Fibroblast of skin of left quadriceps (primary cell): ENCODE measurements around the gene AKAP6.

Experiments used
- DNase-seq, 2 experiments: peaks; one replicate each; pipeline ENCODE4 v3.0.0-alpha.2; 2013; ENCODE audit warnings: low read depth in 2 of 2

The AKAP6 gene

DNA sequence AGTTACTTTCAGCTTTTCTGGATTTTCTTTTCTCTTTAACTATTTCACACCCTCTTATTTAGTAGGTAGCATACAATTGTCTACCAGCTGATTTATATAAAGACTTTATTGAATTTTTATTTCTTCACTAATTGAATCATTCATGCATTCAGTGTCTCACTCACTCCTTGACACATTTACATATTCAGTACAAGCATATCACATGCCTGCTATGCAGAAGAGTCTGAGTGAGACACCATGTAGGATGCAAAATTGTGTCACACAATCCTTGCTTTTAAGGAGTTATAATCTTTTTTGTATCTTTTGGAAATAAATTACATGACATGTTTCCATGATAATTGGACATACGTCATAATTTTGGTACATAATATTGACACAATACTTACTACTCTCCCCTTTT, 83.0 kb downstream of the AKAP6 start:
- DNase-seq = no peak

- no peak for DNase-seq
These were observed 83.4 kb downstream of the AKAP6 start for GRCh38 chr14:32412532-32412931.

DNA sequence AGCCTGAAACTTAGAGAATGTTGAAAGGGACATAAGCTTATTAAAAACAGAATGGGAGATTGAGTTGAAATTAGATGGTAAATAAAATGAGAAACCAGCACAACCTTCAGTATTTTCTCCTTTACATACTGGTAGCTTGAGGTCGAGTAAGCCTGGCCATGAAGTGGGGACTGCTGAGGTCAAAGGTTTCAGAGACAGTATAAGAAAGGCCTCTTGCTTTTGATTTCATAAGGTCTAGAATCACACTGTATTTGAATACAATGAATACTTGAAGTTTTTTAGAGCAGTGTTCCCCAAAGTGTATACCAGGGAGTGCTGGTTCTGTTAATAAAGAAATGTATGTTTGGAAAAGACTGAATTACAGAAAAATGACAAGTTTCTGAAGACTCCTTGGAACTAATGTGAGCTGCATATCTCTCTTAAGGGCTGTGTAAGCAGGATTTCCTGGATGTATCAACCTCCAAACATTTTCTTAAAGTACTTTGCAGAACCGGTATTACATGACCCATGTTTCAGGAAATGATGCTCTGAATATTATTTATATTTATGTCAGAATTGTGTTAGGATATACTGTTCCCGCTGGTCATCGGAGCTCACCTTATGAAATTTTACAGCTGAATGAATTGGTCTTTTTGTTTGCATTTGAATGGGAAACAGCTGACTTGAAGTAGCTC, 85.0 kb downstream of the AKAP6 start:
- DNase-seq = no peak

DNA sequence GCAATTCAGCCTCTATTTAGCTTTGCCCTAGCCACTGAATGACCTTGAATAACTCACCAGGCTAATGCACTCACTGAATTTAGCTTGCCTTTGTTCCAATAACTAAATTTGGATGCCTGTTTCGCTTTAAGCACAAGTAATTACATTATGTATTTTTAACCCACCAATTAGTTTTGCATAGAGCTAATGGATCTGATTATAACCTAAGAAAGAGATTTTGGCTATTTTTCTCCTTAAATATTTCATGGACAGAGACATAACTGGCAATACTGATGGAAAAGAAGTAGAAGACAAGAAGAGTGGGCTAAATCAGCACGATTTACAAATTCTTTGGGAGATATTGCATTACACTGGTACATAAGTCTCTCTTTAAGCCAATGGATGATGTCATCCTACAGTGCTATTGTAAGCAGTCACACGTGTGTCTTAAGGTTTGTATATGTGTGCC, 85.7 kb downstream of the AKAP6 start:
- no peak for DNase-seq

DNA sequence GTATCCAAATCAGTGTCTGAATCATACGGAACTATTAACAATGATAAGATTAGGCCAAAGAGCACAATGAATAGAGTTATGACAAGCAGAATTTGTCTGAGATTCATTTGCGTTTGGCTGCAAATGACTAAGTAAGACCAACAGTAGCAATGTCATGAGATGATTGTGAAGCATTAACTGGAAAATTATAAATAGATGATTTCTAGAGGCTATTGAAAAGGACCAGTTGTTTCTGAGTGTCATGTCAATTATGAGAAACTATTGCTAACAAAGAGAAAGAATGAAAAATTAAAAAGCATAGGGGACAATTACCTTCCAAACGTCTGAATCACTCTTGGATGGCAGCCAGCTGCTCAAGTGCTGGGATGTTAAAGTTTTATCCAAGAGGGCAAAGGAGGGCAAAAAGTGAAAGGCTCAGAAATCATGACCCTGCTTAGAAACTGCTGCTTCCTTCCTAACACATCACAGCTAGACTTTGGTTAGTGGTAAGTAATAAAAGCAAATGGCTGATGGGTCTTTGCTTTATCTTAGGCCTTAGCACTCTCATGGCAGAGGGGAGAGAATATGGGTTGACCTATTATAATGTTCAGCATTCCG, 89.0 kb downstream of the AKAP6 start:
- no peak for DNase-seq

GRCh38 chr14:32419429-32419828, 90.3 kb downstream of the AKAP6 start:
- no peak for DNase-seq

DNA sequence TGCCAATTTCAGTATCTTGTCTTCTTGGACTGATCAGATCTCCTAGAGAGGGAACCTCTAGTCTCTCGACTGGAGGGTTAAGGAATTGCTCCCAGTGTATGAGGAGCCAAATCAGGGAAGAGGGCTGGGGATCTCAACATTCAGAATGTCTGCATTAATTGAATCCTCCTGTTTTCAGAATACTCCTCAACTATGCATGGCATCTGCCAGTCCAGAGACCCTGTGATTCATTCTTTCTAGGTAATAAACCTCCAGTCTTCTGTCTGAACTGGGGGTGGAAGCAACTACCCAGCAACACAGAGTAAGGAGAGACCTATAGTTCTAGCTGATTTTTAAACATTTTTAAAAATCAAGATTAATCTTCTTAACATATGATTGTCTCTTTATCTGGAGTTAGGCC, 92.7 kb downstream of the AKAP6 start:
- DNase-seq = peak in 1 of 2 experiments; percentile 27

- DNase-seq = no peak
These were observed 93.3 kb downstream of the AKAP6 start for GRCh38 chr14:32422440-32422839.

DNA sequence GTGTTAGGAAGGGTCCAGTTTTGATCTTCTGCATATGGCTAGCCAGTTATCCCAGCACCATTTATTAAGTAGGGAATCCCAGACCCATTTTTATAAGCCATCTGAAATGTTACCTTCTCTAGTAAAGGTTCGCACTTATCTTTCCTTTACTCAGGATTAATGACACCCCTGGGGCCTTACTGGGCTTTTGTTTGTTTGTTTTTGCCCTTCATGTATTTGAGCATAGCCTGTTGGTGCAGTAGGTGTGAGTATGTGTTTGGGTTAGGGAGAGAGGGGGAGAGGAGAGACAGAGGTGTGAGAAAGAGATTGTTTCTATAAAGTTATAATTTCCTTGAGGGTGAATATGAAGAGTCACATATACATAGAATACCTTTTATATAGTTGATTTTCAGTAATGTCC, 96.9 kb downstream of the AKAP6 start:
- no peak for DNase-seq

DNA sequence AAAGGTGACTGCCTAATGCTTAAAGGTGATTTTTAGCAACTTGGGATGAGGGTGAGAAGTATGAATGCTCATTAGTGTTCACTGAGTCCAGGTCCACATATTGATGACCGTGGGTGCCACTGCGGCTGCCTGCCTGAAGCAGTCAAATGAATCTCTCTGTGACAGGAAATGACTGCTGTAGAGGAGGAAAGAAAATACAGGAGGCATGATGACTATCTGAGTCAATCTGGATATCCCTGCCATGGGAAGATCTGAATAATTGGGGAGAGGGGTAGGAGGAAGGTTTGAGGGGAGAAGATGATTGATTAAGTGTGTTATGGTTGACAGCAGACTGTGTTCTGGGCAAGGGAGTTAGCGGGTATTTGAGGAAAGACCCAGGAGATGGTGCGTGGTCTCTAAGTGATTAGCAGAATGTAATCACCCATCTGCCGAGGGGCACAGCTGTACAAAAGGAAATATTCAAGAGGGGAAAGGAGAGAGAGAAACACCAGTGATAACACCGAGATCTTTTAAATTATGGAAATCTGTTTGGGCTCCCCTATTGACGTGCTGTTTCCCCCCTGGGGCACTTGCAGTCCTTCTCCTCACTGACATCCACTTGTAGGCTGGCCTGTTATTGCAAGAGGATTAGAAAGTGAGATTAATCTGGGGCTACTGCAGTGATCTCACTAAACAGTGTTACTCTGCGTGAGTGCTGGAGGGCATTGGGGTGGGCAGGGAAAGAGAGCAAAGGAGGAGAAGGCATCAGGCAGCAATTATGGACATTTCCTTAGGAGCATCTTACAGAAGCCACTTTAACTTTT, 97.7 kb downstream of the AKAP6 start:
- no peak for DNase-seq

DNA sequence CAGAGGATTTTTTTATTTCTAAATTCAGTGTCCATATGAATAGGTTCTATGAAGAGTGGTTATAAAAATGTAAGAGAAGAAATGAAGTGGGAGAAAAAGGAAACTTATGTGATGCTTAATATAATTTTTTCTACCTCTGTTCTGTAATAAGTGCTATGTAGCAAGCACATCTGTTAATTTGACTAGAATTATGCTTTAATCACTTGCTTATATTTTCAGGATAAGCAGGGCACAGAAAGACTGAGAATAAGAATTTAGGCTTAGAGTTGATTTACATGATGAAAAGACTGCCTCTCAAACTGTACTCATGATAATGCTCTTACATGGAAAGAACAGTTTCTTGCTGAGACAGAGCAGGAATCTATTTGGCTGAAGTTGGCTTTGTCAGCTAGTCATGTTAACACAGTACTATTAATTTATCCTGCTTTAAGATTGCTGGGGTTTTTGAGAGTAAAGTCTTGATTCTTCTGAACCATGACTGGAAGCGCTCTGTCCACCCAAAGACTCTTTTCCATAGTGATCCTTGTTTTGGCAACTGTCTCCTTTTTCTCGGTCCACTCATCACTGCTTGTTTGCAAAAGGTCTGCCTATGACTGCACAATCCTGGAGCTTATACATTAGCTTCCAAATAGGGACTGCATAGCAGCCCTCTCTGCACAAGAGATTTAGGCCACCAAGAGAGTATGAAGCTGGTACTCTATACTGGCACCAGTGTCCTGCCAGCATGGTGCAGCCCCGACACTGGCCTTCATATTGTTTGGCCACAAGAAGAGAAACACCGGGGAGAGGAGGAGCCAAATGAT, 98.8 kb downstream of the AKAP6 start:
- DNase-seq = no peak

DNA sequence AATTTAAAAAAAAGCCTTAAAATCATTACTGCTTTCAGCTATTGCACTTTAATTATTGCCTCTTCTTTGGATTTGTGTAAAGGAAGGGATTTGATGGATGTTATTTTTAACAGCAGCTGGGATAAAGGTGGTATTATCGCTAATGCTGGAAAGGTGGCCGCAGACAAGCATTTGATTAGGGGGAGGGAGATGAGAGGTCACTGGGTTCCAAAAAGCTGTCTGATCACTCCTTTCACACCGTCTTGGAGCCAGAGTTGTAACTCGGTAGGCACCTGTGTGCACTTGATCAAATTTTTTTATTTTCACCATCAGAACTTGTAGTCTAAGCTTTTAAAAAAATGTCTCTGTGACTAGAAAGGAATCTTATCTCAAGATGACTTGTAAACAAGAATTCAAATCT, 99.8 kb downstream of the AKAP6 start:
- no peak for DNase-seq

DNA sequence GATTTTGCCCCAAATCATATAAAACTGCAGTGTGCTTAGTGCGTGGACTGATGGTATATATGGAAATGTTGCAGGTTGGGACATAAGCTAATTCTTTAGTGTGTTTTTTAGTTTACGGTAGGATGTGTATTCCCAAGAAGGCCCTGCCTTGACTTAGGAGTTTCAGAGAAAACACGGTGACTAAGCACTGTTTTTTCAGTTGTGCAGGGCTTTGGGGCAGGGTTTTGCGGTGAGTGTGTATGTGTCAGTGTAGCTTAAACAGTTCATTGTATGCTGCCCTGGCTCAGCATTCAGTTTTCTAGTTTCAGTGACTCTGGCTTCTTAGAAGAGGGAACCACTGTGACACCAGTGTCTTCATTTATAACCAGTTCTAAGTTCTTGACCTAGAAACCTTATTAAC, 101.2 kb downstream of the AKAP6 start:
- DNase-seq = no peak

DNA sequence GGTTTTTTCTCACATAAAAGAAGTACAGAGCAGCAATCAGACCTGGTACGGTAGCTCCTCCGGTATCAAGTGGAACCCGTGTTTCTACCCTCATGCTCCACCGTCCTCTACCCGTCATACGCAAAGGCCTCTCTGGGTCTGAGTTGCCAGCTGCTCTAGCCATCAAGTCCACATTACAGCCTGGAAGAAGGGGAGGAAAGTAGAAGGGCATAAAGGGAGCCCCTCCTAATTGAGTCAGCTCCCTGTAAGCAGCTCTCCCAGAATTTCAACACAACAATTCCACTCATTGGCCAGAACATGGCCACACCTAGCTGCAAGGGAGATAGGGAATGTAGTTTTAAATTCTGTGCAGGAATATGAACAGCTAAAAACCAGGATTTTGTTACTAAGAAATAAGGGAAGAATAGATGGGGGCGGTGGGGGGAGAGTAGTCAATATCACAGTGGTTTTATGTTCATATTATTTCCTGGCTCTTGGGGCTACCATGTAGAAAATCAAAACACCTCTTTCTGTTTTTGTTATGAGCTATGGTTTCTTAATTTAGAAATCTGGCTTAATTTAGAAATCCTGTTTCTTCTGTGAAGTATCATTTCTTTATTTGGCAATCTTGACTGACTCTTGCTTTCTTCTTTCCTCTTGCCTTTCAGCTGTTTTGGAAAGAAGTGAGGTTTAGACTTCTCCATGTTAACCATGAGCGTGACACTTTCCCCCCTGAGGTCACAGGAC, 103.9 kb downstream of the AKAP6 start:
- DNase-seq = no peak

GRCh38 chr14:32434180-32434579, 105.1 kb downstream of the AKAP6 start:
- no peak for DNase-seq

DNA sequence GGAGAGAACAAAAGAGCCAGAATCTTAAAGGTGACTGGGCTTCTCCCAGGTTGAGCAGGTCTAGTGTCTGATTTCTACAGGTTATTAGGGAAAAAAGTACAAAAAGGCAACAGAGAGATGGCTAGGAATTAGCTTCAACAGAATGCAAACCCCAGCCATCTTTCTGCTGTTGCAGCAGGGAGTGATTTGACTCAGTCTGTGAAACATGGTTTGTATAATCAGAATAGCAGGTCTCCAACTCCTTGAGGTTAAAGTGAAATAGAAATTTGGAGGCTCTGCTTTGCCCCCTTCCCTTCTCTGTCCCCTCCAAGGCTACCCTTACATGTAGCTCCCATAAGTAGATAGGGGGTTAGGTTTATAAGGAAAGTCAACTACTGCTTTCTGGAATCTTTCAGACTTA, 105.8 kb downstream of the AKAP6 start:
- no peak for DNase-seq

DNA sequence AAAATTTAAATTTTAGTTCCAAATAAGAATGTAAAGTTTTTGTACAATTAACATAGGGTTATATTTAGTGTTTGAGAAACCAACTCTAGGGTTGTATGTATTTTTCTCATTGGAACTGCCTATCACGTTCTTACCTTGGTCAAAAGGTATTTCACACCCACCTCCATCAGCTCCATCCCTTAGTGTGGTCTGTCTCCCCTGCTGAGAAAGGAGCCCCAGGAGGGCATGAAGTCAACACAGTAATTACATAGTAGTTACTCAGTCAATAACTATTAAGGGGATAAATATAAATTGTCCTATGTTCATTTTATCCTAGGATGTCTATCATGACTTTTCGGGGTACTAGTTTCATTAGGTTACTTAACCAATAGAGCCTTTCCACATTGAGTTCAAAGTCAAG, 106.3 kb downstream of the AKAP6 start:
- no peak for DNase-seq

DNA sequence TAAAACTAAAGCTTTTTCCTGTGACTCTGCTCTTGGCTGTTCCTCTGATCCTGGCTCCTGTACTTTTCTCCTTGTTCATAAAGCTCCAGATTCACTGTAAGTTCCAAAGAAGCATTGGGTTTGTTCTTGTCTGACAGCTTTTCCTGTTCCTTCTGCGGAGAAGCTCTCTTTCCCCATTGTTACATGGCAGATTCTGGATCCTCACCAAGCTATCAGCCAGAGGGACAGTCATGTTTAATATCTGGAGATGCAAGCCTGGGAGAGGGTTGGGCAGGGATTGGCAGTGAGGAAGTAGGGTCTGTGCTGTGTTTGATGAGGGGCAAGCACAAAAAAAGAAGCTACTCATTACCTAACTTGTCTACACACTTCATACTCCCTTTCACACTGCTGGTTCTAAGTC, 107.9 kb downstream of the AKAP6 start:
- no peak for DNase-seq

- no peak for DNase-seq
These were observed 109.4 kb downstream of the AKAP6 start for GRCh38 chr14:32438517-32438916.

- peak; percentile 72 to 76 for DNase-seq
These were observed 115.0 kb downstream of the AKAP6 start for GRCh38 chr14:32443890-32444661.

DNA sequence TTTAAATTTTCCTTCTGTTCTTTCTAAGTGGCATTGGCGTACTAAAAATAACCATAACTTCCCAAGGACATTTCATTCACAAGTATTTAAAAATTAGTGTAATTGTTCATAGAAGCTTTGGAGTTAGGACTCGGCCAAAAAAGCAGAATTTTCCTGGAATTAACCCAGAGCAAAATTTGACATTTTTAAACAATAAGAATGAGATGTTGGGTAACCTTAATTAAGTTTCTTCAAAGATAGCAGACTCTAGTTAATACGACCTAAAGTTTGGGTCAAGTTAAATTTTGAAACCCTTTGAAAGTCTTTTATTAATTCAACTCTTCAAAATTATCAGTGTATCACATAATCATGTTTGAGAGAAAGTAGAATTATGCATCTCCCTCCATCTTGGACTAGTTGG, 118.3 kb downstream of the AKAP6 start:
- no peak for DNase-seq
